Endothelial cell of umbilical vein (primary cell): ENCODE data around the gene NAA38. TPM values are rescaled to one million over a fixed set of nuclear protein-coding genes. Genes with fewer than 3 reads are reported as not detected.

ENCODE experiments used
- BruUV-seq: library from RNA; stranded (reverse); fragments of 400-500 nt; replicated peaks from 2 replicates; lab custom pipeline; 2021; lab: Mats Ljungman, UMichigan
- CTCF ChIA-PET: fragments of 300-600, 350-600 bp; sonication (Branson Sonifier 250); formaldehyde crosslinking; loops from one replicate; lab custom pipeline; 2021; ENCODE audit warnings: antibody characterized with exemption, inconsistent platforms; lab: Charles Lee
- POLR2A ChIA-PET: fragments of 300-600, 350-600 bp; sonication (Branson Sonifier 250); formaldehyde crosslinking; loops from one replicate; lab custom pipeline; 2021; ENCODE audit warnings: antibody characterized with exemption, inconsistent platforms; lab: Charles Lee
- DNase-seq: peaks from one replicate; pipeline ENCODE4 v3.0.0-alpha.2; 2011; ENCODE audit warnings: low read depth, low spot score
- FAIRE-seq: peaks from 2 replicates; lab custom pipeline; 2011; peaks lifted over from hg19 to GRCh38; lab: Jason Lieb, UNC
- H2AFZ ChIP-seq: 2 replicates; pipeline ENCODE4 v1.6.0; 2012; ENCODE audit warnings: low read depth, low read length, control low read depth, inconsistent platforms
- H3K27ac ChIP-seq: 2 replicates; pipeline ENCODE4 v1.5.1; 2011; ENCODE audit warnings: low read depth, mild to moderate bottlenecking, control low read depth, low read length, moderate library complexity; ENCODE audit not compliant: insufficient read depth
- H3K27me3 ChIP-seq, 2 experiments: 2 replicates each; pipeline versions ENCODE4 v1.6.0 to v1.6.1; 2011; ENCODE audit warnings: low read length in 2 of 2, mixed read lengths in 1 of 2; ENCODE audit not compliant: control insufficient read depth in 2 of 2, insufficient read depth in 2 of 2
- H3K36me3 ChIP-seq, 2 experiments: 2 replicates in 1 of 2; 3 replicates in 1 of 2; pipeline ENCODE4 v1.5.1; 2011; ENCODE audit warnings: low read length in 2 of 2, mild to moderate bottlenecking in 1 of 2, moderate library complexity in 1 of 2; ENCODE audit not compliant: control insufficient read depth in 2 of 2, insufficient read depth in 2 of 2; ENCODE audit errors: extremely low read depth in 1 of 2
- H3K4me1 ChIP-seq: 3 replicates; pipeline ENCODE4 v1.5.1; 2011; ENCODE audit warnings: mild to moderate bottlenecking, low read length; ENCODE audit not compliant: control insufficient read depth, insufficient read depth; ENCODE audit errors: extremely low read depth
- H3K4me2 ChIP-seq: 2 replicates; pipeline ENCODE4 v1.6.1; 2011; ENCODE audit warnings: low read length, control low read depth, mixed read lengths; ENCODE audit not compliant: insufficient read depth
- H3K4me3 ChIP-seq, 3 experiments: fragments of 200-600 bp in 1 of 3; sonication (generic), shearing (Covaris generic) in 1 of 3; replicated peaks in 1 of 3; 2 replicates each; pipeline ENCODE4 v1.5.1; 2011 to 2016; ENCODE audit warnings: control low read depth in 3 of 3, low read length in 3 of 3, mild to moderate bottlenecking in 2 of 3, inconsistent platforms in 1 of 3, low read depth in 1 of 3, moderate library complexity in 1 of 3; ENCODE audit not compliant: insufficient read depth in 1 of 3
- H3K79me2 ChIP-seq: 2 replicates; pipeline ENCODE4 v1.6.0; 2012; ENCODE audit warnings: low read length, inconsistent platforms; ENCODE audit not compliant: control insufficient read depth, insufficient read depth
- H3K9ac ChIP-seq: replicated peaks from 2 replicates; pipeline ENCODE3; 2011; ENCODE audit warnings: low read length, control low read depth; ENCODE audit not compliant: insufficient read depth; ENCODE audit errors: extremely low read depth
- H3K9me1 ChIP-seq: replicated peaks from 3 replicates; pipeline ENCODE4 v1.6.0; 2011; ENCODE audit warnings: mild to moderate bottlenecking, low read length; ENCODE audit not compliant: control insufficient read depth, insufficient read depth; ENCODE audit errors: extremely low read depth
- H3K9me3 ChIP-seq: replicated peaks from 2 replicates; pipeline ENCODE4 v1.5.1; 2012; ENCODE audit warnings: low read length, inconsistent platforms; ENCODE audit not compliant: control insufficient read depth, insufficient read depth
- H4K20me1 ChIP-seq: replicated peaks from 2 replicates; pipeline ENCODE3; 2011; ENCODE audit warnings: mild to moderate bottlenecking, low read length; ENCODE audit not compliant: control insufficient read depth, insufficient read depth; ENCODE audit errors: extremely low read depth
- EZH2 ChIP-seq: IDR thresholded peaks from 2 replicates; pipeline ENCODE4 v1.6.1; 2012; ENCODE audit warnings: borderline replicate concordance, low read depth, mild to moderate bottlenecking, moderate library complexity, low read length, inconsistent platforms; ENCODE audit not compliant: severe bottlenecking
- FOS ChIP-seq: IDR thresholded peaks from 2 replicates; pipeline ENCODE4 v1.6.1; 2011; ENCODE audit warnings: mild to moderate bottlenecking, low read length, moderate library complexity, borderline replicate concordance; ENCODE audit not compliant: insufficient read depth
- GATA2 ChIP-seq: IDR thresholded peaks from 2 replicates; pipeline ENCODE4 v1.7.0; 2011; ENCODE audit warnings: low read depth, mild to moderate bottlenecking, moderate library complexity, mixed read lengths, low read length; ENCODE audit not compliant: insufficient read length, insufficient read depth
- JUN ChIP-seq: IDR thresholded peaks from 2 replicates; pipeline ENCODE4 v1.6.1; 2011; ENCODE audit warnings: borderline replicate concordance, low read depth; ENCODE audit not compliant: insufficient read length, insufficient read depth
- MYC ChIP-seq: IDR thresholded peaks from one replicate; pipeline ENCODE4 v1.6.1; 2011; ENCODE audit warnings: mild to moderate bottlenecking, low read depth, low read length
- POLR2A ChIP-seq: IDR thresholded peaks from 2 replicates; pipeline ENCODE4 v1.6.1; 2012; ENCODE audit warnings: low read depth, mild to moderate bottlenecking, control low read depth, low read length
- POLR2AphosphoS5 ChIP-seq: IDR thresholded peaks from 2 replicates; pipeline ENCODE4 v1.6.1; 2012; ENCODE audit warnings: low read depth, mild to moderate bottlenecking, control low read depth, low read length, moderate library complexity; ENCODE audit not compliant: insufficient read depth
- dilution Hi-C: fragments of 300-500 bp; cut with MboI; formaldehyde crosslinking; loops from one replicate; pipeline ENCODE4 v1.15.0; 2019; ENCODE audit warnings: low sequenced_read_pairs; ENCODE audit not compliant: extremely low pct_ligation_motif_present
- intact Hi-C: fragments of 100-400 bp; cut with micrococcal nuclease; formaldehyde crosslinking; loops from one replicate; pipeline ENCODE4 v1.10.0; 2022
- polyA plus RNA-seq, 4 experiments: library from polyadenylated mRNA; depleted of rRNA in 3 of 4; stranded (reverse) in 3 of 4; unstranded in 1 of 4; fragments of >200 nt; gene quantifications; 2 replicates each; pipeline versions ENCODE4 v1.2.1 to v1.2.3, GENCODE V29; 2011 to 2012; ENCODE audit warnings: missing spikeins in 1 of 4
- total RNA-seq: library from RNA; stranded (reverse); gene quantifications from 2 replicates; pipeline ENCODE4 v1.2.3, GENCODE V29; 2021
- TF ChIP-seq, protein P1 (sequence below), 2 donors: IDR thresholded peaks; 1 replicate in 1 of 2; 2 replicates in 1 of 2; pipeline ENCODE4 v1.5.1; 2011; ENCODE audit warnings: low read length in 2 of 2, mild to moderate bottlenecking in 2 of 2, moderate library complexity in 2 of 2, control low read depth in 1 of 2, inconsistent platforms in 1 of 2, low read depth in 1 of 2; ENCODE audit not compliant: insufficient read depth in 1 of 2; ENCODE audit errors: extremely low read depth in 1 of 2
- TF ChIP-seq, protein P2 (sequence below): IDR thresholded peaks from 2 replicates; pipeline ENCODE4 v1.6.1; 2011; ENCODE audit not compliant: insufficient read depth, insufficient read length

The NAA38 gene
- total and polyA plus RNA-seq, 2 donors (not counting 3 experiments of a cell fraction or from before 2014, with no cell fraction given) = 119 to 267 TPM

GRCh38 chr17:7883781-7884386 lies 26.5 kb upstream of the NAA38 start:
- Histone ChIP-seq H3K4me1 (peaks cover 35% of the 10 kb centered on the region), H3K27me3 (no peaks in the 10 kb centered on the region), H3K27ac (peak overlapping the region; percentile 58), H2AFZ (peak overlapping the region; percentile 50), H3K9me3 (no peaks in the 10 kb centered on the region), H3K4me2 (peak overlapping the region; percentile 78), H3K9me1 (no peaks in the 10 kb centered on the region), H3K4me3 (peak overlapping the region; percentile 41 to 67 (median 60)), H3K36me3 (peaks cover 8 to 14% of the 10 kb centered on the region in 2 experiments), H3K79me2 (peaks cover 21% of the 10 kb centered on the region), H3K9ac (peak overlapping the region; percentile 86), H4K20me1 (no peaks in the 10 kb centered on the region)
- intact Hi-C loops (no loop called here), dilution Hi-C loops (no loop called here)
- DNase-seq (peak; percentile 58), FAIRE-seq (no peak)
- CTCF ChIA-PET = interaction anchor here (1.0 to 1.4 kb wide), 2 partner anchors 14 to 48 kb away, joined by 3 to 6 read pairs; no protein-coding TSS in a partner anchor
- BruUV-seq = no TSS peak
- no peak for TF ChIP-seq JUN
- no peak for TF ChIP-seq POLR2A
- TF ChIP-seq MYC = no peak
- no peak for TF ChIP-seq FOS
- TF ChIP-seq, protein P1, sequence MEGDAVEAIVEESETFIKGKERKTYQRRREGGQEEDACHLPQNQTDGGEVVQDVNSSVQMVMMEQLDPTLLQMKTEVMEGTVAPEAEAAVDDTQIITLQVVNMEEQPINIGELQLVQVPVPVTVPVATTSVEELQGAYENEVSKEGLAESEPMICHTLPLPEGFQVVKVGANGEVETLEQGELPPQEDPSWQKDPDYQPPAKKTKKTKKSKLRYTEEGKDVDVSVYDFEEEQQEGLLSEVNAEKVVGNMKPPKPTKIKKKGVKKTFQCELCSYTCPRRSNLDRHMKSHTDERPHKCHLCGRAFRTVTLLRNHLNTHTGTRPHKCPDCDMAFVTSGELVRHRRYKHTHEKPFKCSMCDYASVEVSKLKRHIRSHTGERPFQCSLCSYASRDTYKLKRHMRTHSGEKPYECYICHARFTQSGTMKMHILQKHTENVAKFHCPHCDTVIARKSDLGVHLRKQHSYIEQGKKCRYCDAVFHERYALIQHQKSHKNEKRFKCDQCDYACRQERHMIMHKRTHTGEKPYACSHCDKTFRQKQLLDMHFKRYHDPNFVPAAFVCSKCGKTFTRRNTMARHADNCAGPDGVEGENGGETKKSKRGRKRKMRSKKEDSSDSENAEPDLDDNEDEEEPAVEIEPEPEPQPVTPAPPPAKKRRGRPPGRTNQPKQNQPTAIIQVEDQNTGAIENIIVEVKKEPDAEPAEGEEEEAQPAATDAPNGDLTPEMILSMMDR (IDR thresholded peaks at IDR 0.05; ENCODE audit: extremely low read depth in 1 of 2, insufficient read depth in 1 of 2, low read depth in 1 of 2, low read length in 2 of 2) = no peak
- TF ChIP-seq, protein P2, sequence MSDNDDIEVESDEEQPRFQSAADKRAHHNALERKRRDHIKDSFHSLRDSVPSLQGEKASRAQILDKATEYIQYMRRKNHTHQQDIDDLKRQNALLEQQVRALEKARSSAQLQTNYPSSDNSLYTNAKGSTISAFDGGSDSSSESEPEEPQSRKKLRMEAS = no peak
- TF ChIP-seq EZH2 = no peak
- no peak for TF ChIP-seq GATA2
- TF ChIP-seq POLR2AphosphoS5 = no peak
- POLR2A ChIA-PET = no interaction called here
